Measurements from ENCODE around the gene ARID1B.

DNA sequence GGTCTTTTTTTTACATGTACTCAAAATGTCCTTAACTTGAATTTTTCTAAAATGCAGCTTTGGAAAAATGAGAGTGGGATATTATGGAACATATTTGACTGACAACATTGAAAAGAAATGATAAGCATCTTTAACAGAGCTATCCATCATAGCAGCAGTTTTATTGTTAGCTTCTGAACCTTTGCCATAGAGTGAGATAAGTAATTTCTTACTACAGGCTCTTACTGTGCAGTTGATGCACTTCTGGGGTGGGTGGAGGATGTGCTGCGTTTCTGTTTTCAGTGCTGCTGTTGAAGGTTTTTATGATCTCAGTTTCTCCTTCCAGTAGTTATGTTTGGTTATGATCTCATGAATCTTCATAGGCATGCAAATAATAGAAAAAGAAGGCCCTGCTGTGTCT, 279.1 kb downstream of the ARID1B start:
- TF ChIP-seq, protein P1, sequence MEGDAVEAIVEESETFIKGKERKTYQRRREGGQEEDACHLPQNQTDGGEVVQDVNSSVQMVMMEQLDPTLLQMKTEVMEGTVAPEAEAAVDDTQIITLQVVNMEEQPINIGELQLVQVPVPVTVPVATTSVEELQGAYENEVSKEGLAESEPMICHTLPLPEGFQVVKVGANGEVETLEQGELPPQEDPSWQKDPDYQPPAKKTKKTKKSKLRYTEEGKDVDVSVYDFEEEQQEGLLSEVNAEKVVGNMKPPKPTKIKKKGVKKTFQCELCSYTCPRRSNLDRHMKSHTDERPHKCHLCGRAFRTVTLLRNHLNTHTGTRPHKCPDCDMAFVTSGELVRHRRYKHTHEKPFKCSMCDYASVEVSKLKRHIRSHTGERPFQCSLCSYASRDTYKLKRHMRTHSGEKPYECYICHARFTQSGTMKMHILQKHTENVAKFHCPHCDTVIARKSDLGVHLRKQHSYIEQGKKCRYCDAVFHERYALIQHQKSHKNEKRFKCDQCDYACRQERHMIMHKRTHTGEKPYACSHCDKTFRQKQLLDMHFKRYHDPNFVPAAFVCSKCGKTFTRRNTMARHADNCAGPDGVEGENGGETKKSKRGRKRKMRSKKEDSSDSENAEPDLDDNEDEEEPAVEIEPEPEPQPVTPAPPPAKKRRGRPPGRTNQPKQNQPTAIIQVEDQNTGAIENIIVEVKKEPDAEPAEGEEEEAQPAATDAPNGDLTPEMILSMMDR (IDR thresholded peaks at IDR 0.05; ENCODE audit: borderline replicate concordance, extremely low read depth, low read length, poor library complexity, severe bottlenecking), result no peak
- TF ChIP-seq EZH2 (IDR thresholded peaks at IDR 0.05; ENCODE audit: borderline replicate concordance, low read depth, low read length, severe bottlenecking), result no peak

All from DND-41 (cell line).